Activated naive CD4-positive, alpha-beta T cell treated with anti-CD3 and anti-CD28 coated beads, Interleukin-2, amount 50 U/mL, for 24 hours (primary cell): ENCODE measurements around the gene GDNF.

Experiments used
- H3K27ac Mint-ChIP-seq: one replicate; pipeline ENCODE4 v1.8.0; 2021; ENCODE audit warnings: mild to moderate bottlenecking, mixed read lengths
- H3K27me3 Mint-ChIP-seq: one replicate; pipeline ENCODE4 v1.8.0; 2021; ENCODE audit warnings: mixed read lengths
- H3K36me3 Mint-ChIP-seq: one replicate; pipeline ENCODE4 v1.8.0; 2021; ENCODE audit warnings: mixed read lengths
- H3K4me1 Mint-ChIP-seq: one replicate; pipeline ENCODE4 v1.8.0; 2021; ENCODE audit warnings: mixed read lengths
- H3K4me3 Mint-ChIP-seq: one replicate; pipeline ENCODE4 v1.8.0; 2021; ENCODE audit warnings: mild to moderate bottlenecking, mixed read lengths
- H3K9me3 Mint-ChIP-seq: one replicate; pipeline ENCODE4 v1.8.0; 2021; ENCODE audit warnings: mixed read lengths

GDNF gene

GRCh38 chr5:37836592-37837413, 3.0 kb downstream of the GDNF start:
- peaks cover 22% of the 10 kb centered on the region for H3K4me1 Mint-ChIP-seq
- H3K9me3 Mint-ChIP-seq = no peaks in the 10 kb centered on the region
- peak overlapping the region; percentile 35 for H3K27ac Mint-ChIP-seq
- H3K4me3 Mint-ChIP-seq = peak overlapping the region; percentile 11
- H3K36me3 Mint-ChIP-seq = no peaks in the 10 kb centered on the region
- peaks cover 61% of the 10 kb centered on the region for H3K27me3 Mint-ChIP-seq

DNA sequence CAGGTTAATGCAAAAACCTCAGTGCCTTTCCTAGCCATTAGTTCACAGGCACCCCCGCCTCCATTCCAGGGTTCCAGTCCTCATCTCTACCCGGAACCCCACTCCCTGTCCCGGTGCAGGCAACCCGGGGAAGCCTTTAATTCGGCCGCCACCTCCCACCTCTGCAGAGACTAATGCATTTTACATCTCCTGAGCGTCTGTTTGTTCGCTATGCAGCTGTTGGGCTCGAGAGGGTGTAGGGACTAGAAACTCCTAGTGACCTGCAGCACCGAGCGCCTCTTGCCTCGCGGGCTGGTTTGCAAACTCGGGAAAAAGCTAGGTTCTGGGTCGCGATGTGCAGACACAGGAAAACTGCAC, 3.6 kb downstream of the GDNF start:
- Mint-ChIP-seq H3K9me3 (no peaks in the 10 kb centered on the region), H3K36me3 (no peaks in the 10 kb centered on the region), H3K4me1 (peaks cover 22% of the 10 kb centered on the region), H3K27ac (no peak overlapping the region), H3K4me3 (no peak overlapping the region), H3K27me3 (peaks cover 64% of the 10 kb centered on the region)

DNA sequence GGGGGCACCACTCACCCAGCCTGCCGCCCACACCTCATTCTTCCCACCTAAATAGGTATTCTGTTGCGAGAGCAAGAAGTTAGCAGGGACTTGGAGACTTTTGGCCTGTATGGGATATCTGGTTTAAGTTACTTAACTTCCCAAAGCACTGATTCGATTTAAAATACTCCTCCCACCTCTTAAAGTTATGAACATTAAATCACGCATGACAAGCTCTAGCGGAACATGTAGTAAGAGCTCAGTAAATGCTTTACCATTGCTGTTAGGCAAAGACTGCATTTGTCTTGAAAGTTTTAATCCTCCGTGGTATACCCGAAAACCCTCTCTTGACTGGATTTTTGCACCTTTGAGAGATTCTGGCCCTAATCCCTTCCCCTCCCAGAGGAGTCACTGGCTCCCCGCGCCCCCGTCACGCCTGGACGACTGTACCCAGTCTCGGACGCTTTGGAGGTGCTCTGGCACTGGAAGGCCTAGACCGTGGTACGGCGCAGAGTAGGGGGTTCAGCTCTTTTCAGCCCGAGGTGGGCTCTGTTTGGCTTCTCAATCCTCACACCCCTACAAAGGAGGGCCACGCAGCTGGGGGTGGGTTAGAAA, 4.4 kb downstream of the GDNF start:
- peaks cover 65% of the 10 kb centered on the region for H3K27me3 Mint-ChIP-seq
- no peaks in the 10 kb centered on the region for H3K36me3 Mint-ChIP-seq
- H3K4me1 Mint-ChIP-seq = peaks cover 22% of the 10 kb centered on the region
- H3K27ac Mint-ChIP-seq = no peak overlapping the region
- no peaks in the 10 kb centered on the region for H3K9me3 Mint-ChIP-seq
- no peak overlapping the region for H3K4me3 Mint-ChIP-seq

- Mint-ChIP-seq H3K27me3 (peaks cover 64% of the 10 kb centered on the region), H3K4me3 (no peak overlapping the region), H3K27ac (no peak overlapping the region), H3K4me1 (peaks cover 22% of the 10 kb centered on the region), H3K36me3 (no peaks in the 10 kb centered on the region), H3K9me3 (no peaks in the 10 kb centered on the region)
These were observed 5.1 kb downstream of the GDNF start for GRCh38 chr5:37834542-37835379.

- H3K9me3 Mint-ChIP-seq = no peaks in the 10 kb centered on the region
- H3K4me3 Mint-ChIP-seq = no peak overlapping the region
These were observed 5.9 kb downstream of the GDNF start for GRCh38 chr5:37833990-37834389.

GRCh38 chr5:37831821-37832534, 7.9 kb downstream of the GDNF start:
- Mint-ChIP-seq H3K27me3 (peaks cover 46% of the 10 kb centered on the region), H3K4me1 (peaks cover 1% of the 10 kb centered on the region), H3K27ac (no peak overlapping the region), H3K9me3 (no peaks in the 10 kb centered on the region), H3K4me3 (no peak overlapping the region), H3K36me3 (no peaks in the 10 kb centered on the region)

More at GRCh38 chr5:37833990-37834389, 5.9 kb downstream of the GDNF start:
- Mint-ChIP-seq H3K36me3 (no peaks in the 10 kb centered on the region), H3K27me3 (peaks cover 64% of the 10 kb centered on the region), H3K4me1 (peaks cover 20% of the 10 kb centered on the region), H3K27ac (no peak overlapping the region)

- Mint-ChIP-seq H3K36me3 (no peaks in the 10 kb centered on the region), H3K9me3 (no peaks in the 10 kb centered on the region), H3K4me3 (no peak overlapping the region), H3K27me3 (peaks cover 38% of the 10 kb centered on the region), H3K27ac (no peak overlapping the region), H3K4me1 (no peaks in the 10 kb centered on the region)
These were observed 9.5 kb downstream of the GDNF start for GRCh38 chr5:37830348-37830747.

- Mint-ChIP-seq H3K27me3 (peaks cover 6% of the 10 kb centered on the region), H3K36me3 (no peaks in the 10 kb centered on the region), H3K4me1 (no peaks in the 10 kb centered on the region), H3K4me3 (no peak overlapping the region), H3K9me3 (no peaks in the 10 kb centered on the region), H3K27ac (no peak overlapping the region)
These were observed 14.4 kb downstream of the GDNF start for GRCh38 chr5:37825334-37825915.

- H3K27me3 Mint-ChIP-seq = peaks cover 3% of the 10 kb centered on the region
- no peaks in the 10 kb centered on the region for H3K36me3 Mint-ChIP-seq
- no peaks in the 10 kb centered on the region for H3K4me1 Mint-ChIP-seq
- no peaks in the 10 kb centered on the region for H3K9me3 Mint-ChIP-seq
- H3K27ac Mint-ChIP-seq = no peak overlapping the region
- no peak overlapping the region for H3K4me3 Mint-ChIP-seq
These were observed 16.2 kb downstream of the GDNF start for GRCh38 chr5:37823433-37824152.

GRCh38 chr5:37816883-37817282, 23.0 kb downstream of the GDNF start:
- H3K36me3 Mint-ChIP-seq = no peaks in the 10 kb centered on the region
- no peak overlapping the region for H3K27ac Mint-ChIP-seq
- H3K27me3 Mint-ChIP-seq = peaks cover 1% of the 10 kb centered on the region
- no peak overlapping the region for H3K4me3 Mint-ChIP-seq
- no peaks in the 10 kb centered on the region for H3K4me1 Mint-ChIP-seq
- H3K9me3 Mint-ChIP-seq = no peaks in the 10 kb centered on the region

DNA sequence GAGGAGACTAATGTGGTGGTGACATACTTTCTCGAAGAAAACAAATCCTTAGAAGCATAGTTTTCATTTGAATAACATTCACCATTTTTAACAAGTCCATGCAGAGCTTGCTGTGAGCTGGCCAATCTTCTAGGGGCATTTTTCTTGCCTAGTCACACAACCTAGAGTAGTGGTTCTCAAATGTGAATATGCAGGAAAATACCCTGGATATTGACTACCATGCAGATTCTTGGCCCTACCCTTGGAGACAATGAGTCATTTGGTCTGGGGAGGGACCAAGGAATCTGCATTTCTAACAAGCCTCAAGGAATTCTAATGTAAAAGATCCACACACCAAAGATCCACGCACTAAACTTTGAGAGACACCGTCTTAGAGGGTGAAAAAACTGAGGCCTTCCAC, 23.5 kb downstream of the GDNF start:
- Mint-ChIP-seq H3K27me3 (peaks cover 1% of the 10 kb centered on the region), H3K4me3 (no peak overlapping the region), H3K4me1 (no peaks in the 10 kb centered on the region), H3K9me3 (no peaks in the 10 kb centered on the region), H3K36me3 (no peaks in the 10 kb centered on the region), H3K27ac (no peak overlapping the region)

GRCh38 chr5:37815913-37816312, 23.9 kb downstream of the GDNF start:
- Mint-ChIP-seq H3K27me3 (peaks cover 1% of the 10 kb centered on the region), H3K9me3 (no peaks in the 10 kb centered on the region), H3K36me3 (no peaks in the 10 kb centered on the region), H3K4me1 (no peaks in the 10 kb centered on the region), H3K4me3 (no peak overlapping the region), H3K27ac (no peak overlapping the region)

- H3K9me3 Mint-ChIP-seq = no peaks in the 10 kb centered on the region
- no peak overlapping the region for H3K4me3 Mint-ChIP-seq
- H3K27me3 Mint-ChIP-seq = peaks cover 1% of the 10 kb centered on the region
- no peaks in the 10 kb centered on the region for H3K36me3 Mint-ChIP-seq
- H3K4me1 Mint-ChIP-seq = no peaks in the 10 kb centered on the region
- H3K27ac Mint-ChIP-seq = no peak overlapping the region
These were observed 25.1 kb downstream of the GDNF start for GRCh38 chr5:37814699-37815098.

GRCh38 chr5:37812365-37812764, 27.5 kb downstream of the GDNF start:
- Mint-ChIP-seq H3K27ac (no peak overlapping the region), H3K36me3 (no peaks in the 10 kb centered on the region), H3K4me3 (no peak overlapping the region), H3K4me1 (no peaks in the 10 kb centered on the region), H3K27me3 (peaks cover 2% of the 10 kb centered on the region), H3K9me3 (no peaks in the 10 kb centered on the region)

DNA sequence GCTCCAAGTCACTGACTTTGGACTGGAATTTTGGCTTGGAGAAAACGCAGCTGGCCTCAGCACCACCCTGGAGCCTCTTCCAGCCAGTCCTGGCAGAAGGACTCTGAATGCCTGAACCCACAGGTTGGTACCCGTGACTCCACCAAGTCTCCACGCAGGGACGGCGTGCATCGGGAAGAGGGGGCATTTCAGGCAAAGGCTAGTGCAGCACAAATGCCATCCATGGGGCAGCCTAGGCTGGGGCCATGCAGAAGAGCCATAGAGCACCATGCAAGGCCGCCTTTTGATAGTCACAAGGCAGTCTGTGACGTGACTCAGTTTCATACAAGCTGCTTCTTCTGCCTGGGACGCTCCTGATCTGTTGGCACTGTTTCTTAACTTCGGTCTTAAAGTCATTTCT, 28.0 kb downstream of the GDNF start:
- no peaks in the 10 kb centered on the region for H3K36me3 Mint-ChIP-seq
- peaks cover 2% of the 10 kb centered on the region for H3K27me3 Mint-ChIP-seq
- H3K4me3 Mint-ChIP-seq = no peak overlapping the region
- no peaks in the 10 kb centered on the region for H3K4me1 Mint-ChIP-seq
- no peak overlapping the region for H3K27ac Mint-ChIP-seq
- peaks cover 4% of the 10 kb centered on the region for H3K9me3 Mint-ChIP-seq
